K562 (cell line): ENCODE data around the gene EIF4E1B. TPM values are rescaled to one million over a fixed set of nuclear protein-coding genes. Genes with fewer than 3 reads are reported as not detected.

ENCODE experiments used
- microRNA-seq: library from miRNA; unstranded; fragments of <30 nt; microRNA quantifications from one replicate; pipeline ENCODE4, GENCODE V29; 2018; ENCODE audit warnings: borderline microRNAs expressed
- polyA plus RNA-seq, 8 experiments: library from polyadenylated mRNA; depleted of rRNA in 4 of 8; stranded (reverse) in 5 of 8; unstranded in 3 of 8; fragments of >200 nt; fragmentation: Nextera tagmentation in 2 of 8; fragmentation: Illumina TruSeq in 1 of 8; extraction: Ambion mirVana in 2 of 8; extraction: Trizol in 1 of 8; gene quantifications; 2 replicates each; pipeline versions ENCODE4 v1.2.1 to v1.2.3, GENCODE V29; 2011 to 2014; ENCODE audit warnings: inconsistent platforms in 1 of 8, missing spikeins in 1 of 8
- small RNA-seq: library from RNA; depleted of rRNA; stranded (forward); fragments of <200 nt; gene quantifications from one replicate; pipeline ENCODE3, GENCODE V24; 2014
- total RNA-seq, 7 experiments: library from RNA; depleted of rRNA in 6 of 7; stranded (reverse); fragments of >200 nt in 6 of 7; fragmentation: Illumina TruSeq in 2 of 7; extraction: Trizol in 2 of 7; gene quantifications; 2 replicates each; pipeline versions ENCODE4 v1.2.1 to v1.2.3, GENCODE V29; 2011 to 2021; ENCODE audit warnings: low replicate concordance in 1 of 7

The EIF4E1B gene
- total and polyA plus RNA-seq, 9 of the 15 experiments (the other 6 are each of a cell fraction or from before 2014, with no cell fraction given), result not detected

Small RNA genes within 50 kb of the gene (microRNA-seq; reads per million reads assigned to microRNA genes)
- not detected for gene MIR4281

Small RNA genes within 50 kb of the gene (small RNA-seq; reads per million reads assigned to genes)
- gene MIR4281, result not detected

Other genes starting within 250 kb of the EIF4E1B start
Only the 7 nearest of the 10 such genes appear.
- gene FAF2, start 182.3 kb upstream of the EIF4E1B start, total RNA-seq (2014; rRNA removed), result 25.6 and 29.0 TPM in 2 replicates
- 37.8 and 41.6 TPM in 2 replicates for gene FAF2, start 182.3 kb upstream of the EIF4E1B start, total RNA-seq (2014; rRNA removed; fragmentation: Illumina TruSeq; extraction: Trizol)
- gene FAF2, start 182.3 kb upstream of the EIF4E1B start, total RNA-seq (2015; rRNA removed; fragmentation: Illumina TruSeq; extraction: Trizol), result 35.4 and 36.1 TPM in 2 replicates
- 33.7 and 37.7 TPM in 2 replicates for gene FAF2, start 182.3 kb upstream of the EIF4E1B start, total RNA-seq (2021)
- gene FAF2, start 182.3 kb upstream of the EIF4E1B start, polyA plus RNA-seq (2011; rRNA removed), result 38.6 and 44.6 TPM in 2 replicates
- 41.9 and 43.4 TPM in 2 replicates for gene FAF2, start 182.3 kb upstream of the EIF4E1B start, polyA plus RNA-seq (2014; fragmentation: Illumina TruSeq; extraction: Trizol)
- 10 to 100 TPM; 25.2 to 32.8 TPM for gene FAF2, start 182.3 kb upstream of the EIF4E1B start, polyA plus RNA-seq (2014; fragmentation: Nextera tagmentation; extraction: Ambion mirVana)
- 25.0 and 30.3 TPM in 2 replicates for gene FAF2, start 182.3 kb upstream of the EIF4E1B start, polyA plus RNA-seq (2014; rRNA removed)
- 14.8 and 19.7 TPM in 2 replicates for gene RNF44, start 93.3 kb upstream of the EIF4E1B start, total RNA-seq (2014; rRNA removed)
- gene RNF44, start 93.3 kb upstream of the EIF4E1B start, total RNA-seq (2014; rRNA removed; fragmentation: Illumina TruSeq; extraction: Trizol), result 4.8 and 5.1 TPM in 2 replicates
- gene RNF44, start 93.3 kb upstream of the EIF4E1B start, total RNA-seq (2015; rRNA removed; fragmentation: Illumina TruSeq; extraction: Trizol), result 7.2 and 7.5 TPM in 2 replicates
- 64.0 and 82.6 TPM in 2 replicates for gene RNF44, start 93.3 kb upstream of the EIF4E1B start, total RNA-seq (2021)
- gene RNF44, start 93.3 kb upstream of the EIF4E1B start, polyA plus RNA-seq (2011; rRNA removed), result 7.4 and 25.6 TPM in 2 replicates
- 20.5 and 39.3 TPM in 2 replicates for gene RNF44, start 93.3 kb upstream of the EIF4E1B start, polyA plus RNA-seq (2014; fragmentation: Illumina TruSeq; extraction: Trizol)
- gene RNF44, start 93.3 kb upstream of the EIF4E1B start, polyA plus RNA-seq (2014; fragmentation: Nextera tagmentation; extraction: Ambion mirVana), result 1 to 10 TPM; 1.6 to 2.5 TPM
- gene RNF44, start 93.3 kb upstream of the EIF4E1B start, polyA plus RNA-seq (2014; rRNA removed), result 40.1 and 51.0 TPM in 2 replicates
- gene CDHR2, start 81.3 kb upstream of the EIF4E1B start, total RNA-seq (2014; rRNA removed), result 0.04 and 0.09 TPM in 2 replicates
- 0.10 and 0.18 TPM in 2 replicates for gene CDHR2, start 81.3 kb upstream of the EIF4E1B start, total RNA-seq (2014; rRNA removed; fragmentation: Illumina TruSeq; extraction: Trizol)
- 0.22 and 0.23 TPM in 2 replicates for gene CDHR2, start 81.3 kb upstream of the EIF4E1B start, total RNA-seq (2015; rRNA removed; fragmentation: Illumina TruSeq; extraction: Trizol)
- 0.36 and 0.62 TPM in 2 replicates for gene CDHR2, start 81.3 kb upstream of the EIF4E1B start, total RNA-seq (2021)
- gene CDHR2, start 81.3 kb upstream of the EIF4E1B start, polyA plus RNA-seq (2011; rRNA removed), result 0.01 TPM in 1 of 2 replicates, not detected in the other
- gene CDHR2, start 81.3 kb upstream of the EIF4E1B start, polyA plus RNA-seq (2014; fragmentation: Illumina TruSeq; extraction: Trizol), result 0.01 and 0.04 TPM in 2 replicates
- not detected for gene CDHR2, start 81.3 kb upstream of the EIF4E1B start, polyA plus RNA-seq (2014; fragmentation: Nextera tagmentation; extraction: Ambion mirVana)
- 0.03 TPM in 1 of 2 replicates, not detected in the other for gene CDHR2, start 81.3 kb upstream of the EIF4E1B start, polyA plus RNA-seq (2014; rRNA removed)
- gene GPRIN1, start 20.5 kb upstream of the EIF4E1B start, total RNA-seq (2014; rRNA removed), result 8.8 and 10.4 TPM in 2 replicates
- 3.9 and 4.6 TPM in 2 replicates for gene GPRIN1, start 20.5 kb upstream of the EIF4E1B start, total RNA-seq (2014; rRNA removed; fragmentation: Illumina TruSeq; extraction: Trizol)
- 4.4 and 4.7 TPM in 2 replicates for gene GPRIN1, start 20.5 kb upstream of the EIF4E1B start, total RNA-seq (2015; rRNA removed; fragmentation: Illumina TruSeq; extraction: Trizol)
- gene GPRIN1, start 20.5 kb upstream of the EIF4E1B start, total RNA-seq (2021), result 10.7 and 11.6 TPM in 2 replicates
- 3.3 and 4.0 TPM in 2 replicates for gene GPRIN1, start 20.5 kb upstream of the EIF4E1B start, polyA plus RNA-seq (2011; rRNA removed)
- 4.8 and 6.3 TPM in 2 replicates for gene GPRIN1, start 20.5 kb upstream of the EIF4E1B start, polyA plus RNA-seq (2014; fragmentation: Illumina TruSeq; extraction: Trizol)
- gene GPRIN1, start 20.5 kb upstream of the EIF4E1B start, polyA plus RNA-seq (2014; fragmentation: Nextera tagmentation; extraction: Ambion mirVana), result under 1 TPM; 0.15 to 0.22 TPM
- 5.1 and 5.8 TPM in 2 replicates for gene GPRIN1, start 20.5 kb upstream of the EIF4E1B start, polyA plus RNA-seq (2014; rRNA removed)
- gene SNCB, start 141 bp upstream of the EIF4E1B start, total RNA-seq (2014; rRNA removed), result 0.29 TPM in 1 of 2 replicates, not detected in the other
- not detected in 2 replicates for gene SNCB, start 141 bp upstream of the EIF4E1B start, total RNA-seq (2014; rRNA removed; fragmentation: Illumina TruSeq; extraction: Trizol)
- gene SNCB, start 141 bp upstream of the EIF4E1B start, total RNA-seq (2015; rRNA removed; fragmentation: Illumina TruSeq; extraction: Trizol), result not detected in 2 replicates
- gene SNCB, start 141 bp upstream of the EIF4E1B start, total RNA-seq (2021), result not detected in 2 replicates
- gene SNCB, start 141 bp upstream of the EIF4E1B start, polyA plus RNA-seq (2011; rRNA removed), result 0.11 TPM in 1 of 2 replicates, not detected in the other
- not detected in 2 replicates for gene SNCB, start 141 bp upstream of the EIF4E1B start, polyA plus RNA-seq (2014; fragmentation: Illumina TruSeq; extraction: Trizol)
- not detected for gene SNCB, start 141 bp upstream of the EIF4E1B start, polyA plus RNA-seq (2014; fragmentation: Nextera tagmentation; extraction: Ambion mirVana)
- not detected in 2 replicates for gene SNCB, start 141 bp upstream of the EIF4E1B start, polyA plus RNA-seq (2014; rRNA removed)
- gene TSPAN17, start 16.8 kb downstream of the EIF4E1B start, total RNA-seq (2014; rRNA removed), result 31.6 and 43.8 TPM in 2 replicates
- gene TSPAN17, start 16.8 kb downstream of the EIF4E1B start, total RNA-seq (2014; rRNA removed; fragmentation: Illumina TruSeq; extraction: Trizol), result 28.2 and 30.4 TPM in 2 replicates
- gene TSPAN17, start 16.8 kb downstream of the EIF4E1B start, total RNA-seq (2015; rRNA removed; fragmentation: Illumina TruSeq; extraction: Trizol), result 33.5 and 34.5 TPM in 2 replicates
- 53.3 and 58.3 TPM in 2 replicates for gene TSPAN17, start 16.8 kb downstream of the EIF4E1B start, total RNA-seq (2021)
- 38.7 and 44.3 TPM in 2 replicates for gene TSPAN17, start 16.8 kb downstream of the EIF4E1B start, polyA plus RNA-seq (2011; rRNA removed)
- gene TSPAN17, start 16.8 kb downstream of the EIF4E1B start, polyA plus RNA-seq (2014; fragmentation: Illumina TruSeq; extraction: Trizol), result 49.9 and 51.9 TPM in 2 replicates
- gene TSPAN17, start 16.8 kb downstream of the EIF4E1B start, polyA plus RNA-seq (2014; fragmentation: Nextera tagmentation; extraction: Ambion mirVana), result 1 to 10 TPM in 1 of 2 experiments, under 1 TPM in 1; 0.73 to 2.9 TPM
- 43.3 and 58.6 TPM in 2 replicates for gene TSPAN17, start 16.8 kb downstream of the EIF4E1B start, polyA plus RNA-seq (2014; rRNA removed)
- not detected in 2 replicates for gene UNC5A, start 179.9 kb downstream of the EIF4E1B start, total RNA-seq (2014; rRNA removed)
- not detected in 2 replicates for gene UNC5A, start 179.9 kb downstream of the EIF4E1B start, total RNA-seq (2014; rRNA removed; fragmentation: Illumina TruSeq; extraction: Trizol)
- not detected in 2 replicates for gene UNC5A, start 179.9 kb downstream of the EIF4E1B start, total RNA-seq (2015; rRNA removed; fragmentation: Illumina TruSeq; extraction: Trizol)
- not detected in 2 replicates for gene UNC5A, start 179.9 kb downstream of the EIF4E1B start, total RNA-seq (2021)
- gene UNC5A, start 179.9 kb downstream of the EIF4E1B start, polyA plus RNA-seq (2011; rRNA removed), result not detected in 2 replicates
- not detected in 2 replicates for gene UNC5A, start 179.9 kb downstream of the EIF4E1B start, polyA plus RNA-seq (2014; fragmentation: Illumina TruSeq; extraction: Trizol)
- gene UNC5A, start 179.9 kb downstream of the EIF4E1B start, polyA plus RNA-seq (2014; fragmentation: Nextera tagmentation; extraction: Ambion mirVana), result not detected
- not detected in 2 replicates for gene UNC5A, start 179.9 kb downstream of the EIF4E1B start, polyA plus RNA-seq (2014; rRNA removed)